GM12872 (cell line): ENCODE results near the gene SPATA7.

ENCODE experiments used
- TF ChIP-seq, protein P1 (sequence below): IDR thresholded peaks from 3 replicates; pipeline ENCODE4 v1.5.1; 2011; ENCODE audit warnings: low read depth, mild to moderate bottlenecking, low read length, moderate library complexity; ENCODE audit not compliant: insufficient read depth

Gene SPATA7

DNA sequence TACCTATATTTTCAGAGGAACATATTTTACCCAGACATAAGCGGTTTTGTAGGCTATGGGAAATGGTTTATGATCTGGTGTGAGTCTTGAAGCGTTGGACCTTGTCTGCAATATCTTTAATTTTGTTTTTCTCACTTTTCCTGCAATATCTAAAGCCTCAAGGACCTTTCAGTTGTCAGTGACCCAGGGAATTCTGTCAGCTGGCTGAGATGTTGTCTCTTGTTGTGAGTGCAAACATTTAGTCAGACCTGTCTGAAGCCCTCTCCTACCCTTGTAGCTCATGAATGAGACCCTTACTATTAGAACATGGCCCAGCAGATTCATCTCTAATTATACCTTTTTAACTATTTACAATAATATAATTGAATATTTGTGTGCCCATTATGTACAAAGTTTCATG, 53.6 kb downstream of the SPATA7 start:
- TF ChIP-seq, protein P1, sequence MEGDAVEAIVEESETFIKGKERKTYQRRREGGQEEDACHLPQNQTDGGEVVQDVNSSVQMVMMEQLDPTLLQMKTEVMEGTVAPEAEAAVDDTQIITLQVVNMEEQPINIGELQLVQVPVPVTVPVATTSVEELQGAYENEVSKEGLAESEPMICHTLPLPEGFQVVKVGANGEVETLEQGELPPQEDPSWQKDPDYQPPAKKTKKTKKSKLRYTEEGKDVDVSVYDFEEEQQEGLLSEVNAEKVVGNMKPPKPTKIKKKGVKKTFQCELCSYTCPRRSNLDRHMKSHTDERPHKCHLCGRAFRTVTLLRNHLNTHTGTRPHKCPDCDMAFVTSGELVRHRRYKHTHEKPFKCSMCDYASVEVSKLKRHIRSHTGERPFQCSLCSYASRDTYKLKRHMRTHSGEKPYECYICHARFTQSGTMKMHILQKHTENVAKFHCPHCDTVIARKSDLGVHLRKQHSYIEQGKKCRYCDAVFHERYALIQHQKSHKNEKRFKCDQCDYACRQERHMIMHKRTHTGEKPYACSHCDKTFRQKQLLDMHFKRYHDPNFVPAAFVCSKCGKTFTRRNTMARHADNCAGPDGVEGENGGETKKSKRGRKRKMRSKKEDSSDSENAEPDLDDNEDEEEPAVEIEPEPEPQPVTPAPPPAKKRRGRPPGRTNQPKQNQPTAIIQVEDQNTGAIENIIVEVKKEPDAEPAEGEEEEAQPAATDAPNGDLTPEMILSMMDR = no peak

DNA sequence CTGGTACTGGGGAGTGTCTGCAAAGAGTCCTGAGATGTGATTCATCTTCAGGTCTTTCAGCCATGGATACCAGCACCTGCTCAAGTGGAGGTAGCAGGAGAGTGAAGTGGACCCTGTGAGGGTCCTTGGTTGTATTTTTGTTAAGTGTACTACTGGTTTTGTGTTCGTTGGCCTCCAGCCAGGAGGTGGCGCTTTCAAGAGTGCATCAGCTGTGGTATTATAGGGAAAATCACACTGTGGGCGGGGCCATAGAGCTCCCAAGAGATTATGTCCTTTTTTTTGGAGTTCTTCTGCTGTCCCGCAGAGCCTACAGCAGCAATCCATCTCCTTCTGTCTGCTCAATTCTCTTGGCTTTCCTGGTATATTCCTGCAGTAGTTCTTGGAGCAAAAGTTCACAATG, 66.8 kb downstream of the SPATA7 start:
- TF ChIP-seq, protein P1 = no peak

DNA sequence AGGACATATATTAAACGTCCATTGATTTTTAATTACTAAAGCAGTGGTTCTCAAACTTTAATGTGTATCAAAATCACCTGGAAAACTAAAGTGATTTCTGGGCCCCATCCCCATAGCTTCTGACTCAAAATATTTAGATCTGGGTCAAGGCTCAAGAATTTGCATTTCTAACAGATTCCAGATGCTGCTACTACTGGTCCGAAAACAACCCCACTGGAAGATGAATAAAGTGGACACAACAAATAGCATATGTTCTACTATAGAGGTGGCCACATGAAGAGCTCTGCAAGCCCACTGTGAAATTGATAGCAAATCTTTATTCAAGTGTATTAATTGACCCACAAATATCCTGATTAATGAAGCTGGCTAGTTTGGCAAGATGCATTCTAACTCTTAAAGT, 69.4 kb downstream of the SPATA7 start:
- TF ChIP-seq, protein P1 = no peak

DNA sequence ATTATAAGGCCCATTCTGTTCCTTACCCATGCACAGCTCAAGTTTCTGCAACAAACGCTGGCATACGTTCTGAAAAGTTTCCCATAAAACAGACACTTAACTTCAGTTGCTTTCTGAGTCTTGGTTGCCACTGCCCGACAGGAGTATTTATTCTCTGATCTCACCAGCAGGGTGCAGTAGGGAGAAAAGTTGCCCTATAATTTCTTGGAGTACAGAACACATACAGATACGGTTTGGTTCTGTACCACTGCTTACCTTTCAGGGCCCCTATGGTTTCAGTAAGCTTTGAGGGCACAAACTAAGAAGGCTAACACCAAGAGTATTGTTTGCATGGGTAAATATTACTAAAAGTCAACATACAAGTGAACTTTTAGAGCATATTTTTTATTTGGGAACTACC, 77.9 kb downstream of the SPATA7 start:
- TF ChIP-seq, protein P1 = peak; percentile 60

DNA sequence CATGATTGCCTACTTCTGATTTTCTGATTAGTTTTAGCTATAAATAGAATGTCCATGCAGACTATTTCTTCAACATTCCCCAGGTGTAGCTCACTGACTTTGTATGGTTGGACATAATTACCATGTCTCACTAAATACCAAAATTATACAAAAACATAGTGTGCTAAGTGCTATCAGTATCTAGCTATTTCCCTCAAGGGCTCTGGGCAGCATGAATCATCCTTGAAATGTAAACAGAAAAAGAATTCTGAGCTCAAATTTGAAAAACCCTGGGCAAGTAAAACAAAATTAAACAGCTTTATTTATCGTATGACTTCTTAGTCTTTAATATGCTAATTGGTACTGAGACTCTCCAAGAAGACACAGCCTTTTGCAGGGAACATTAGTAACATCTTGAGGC, 82.9 kb downstream of the SPATA7 start:
- TF ChIP-seq, protein P1 = no peak

DNA sequence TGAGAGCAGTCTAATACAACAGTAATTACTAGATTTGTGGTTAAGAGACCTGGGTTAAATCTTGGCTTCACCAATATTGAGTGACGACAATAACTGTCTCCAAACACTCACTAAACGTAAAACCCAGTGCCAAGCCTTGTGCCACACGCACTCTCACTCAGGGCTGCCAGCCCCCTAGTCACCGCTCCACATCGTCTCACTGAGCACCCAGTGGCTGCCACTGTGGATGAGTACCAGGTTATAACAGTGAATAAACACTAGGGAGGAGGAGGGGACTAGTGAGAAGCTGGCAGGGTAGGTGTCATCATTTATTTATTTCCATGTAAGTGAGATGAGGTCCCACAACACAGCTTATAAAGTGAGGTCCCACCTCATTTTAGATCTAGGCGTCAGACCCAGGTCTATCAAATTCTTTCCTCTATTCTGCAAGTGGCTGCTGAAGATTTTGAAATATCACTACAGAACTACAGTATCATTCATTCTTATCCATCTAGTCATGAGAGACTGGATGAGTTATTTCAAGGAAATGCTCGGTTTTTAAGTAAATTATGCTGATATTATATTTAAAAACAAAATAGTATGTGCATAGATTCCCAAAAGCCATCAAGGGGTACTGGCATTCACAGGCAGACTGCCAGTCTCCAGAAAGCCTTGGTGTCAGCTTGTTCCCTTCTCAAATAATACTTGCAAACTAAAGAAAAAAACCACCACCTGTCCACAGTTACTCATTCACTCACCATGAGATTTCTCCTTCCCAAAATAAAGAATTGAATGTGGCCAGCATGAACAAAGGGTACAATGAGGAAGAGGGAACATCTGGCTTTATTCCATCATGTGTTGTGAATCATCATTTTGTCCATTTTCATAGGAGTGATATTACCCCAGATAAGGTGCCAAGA, 85.3 kb downstream of the SPATA7 start:
- TF ChIP-seq, protein P1 = no peak

DNA sequence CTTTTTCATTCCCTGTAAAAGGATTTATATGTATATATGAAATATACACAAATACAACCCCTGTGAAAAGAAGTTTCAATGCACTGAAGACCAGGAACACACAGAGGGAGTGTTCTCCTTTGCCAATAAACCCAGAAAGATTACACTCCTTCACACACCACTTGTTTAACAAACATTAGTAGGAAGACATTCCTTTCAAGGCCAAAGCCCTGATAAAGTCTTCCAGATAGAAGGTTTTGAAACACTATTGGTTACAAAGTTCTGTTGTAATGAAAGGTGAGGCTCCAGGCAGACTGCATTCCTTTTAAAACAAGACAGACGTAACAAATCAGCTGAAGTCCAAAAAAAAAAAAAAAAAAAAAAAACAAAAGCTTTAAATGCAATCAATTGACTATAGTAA, 88.3 kb downstream of the SPATA7 start:
- TF ChIP-seq, protein P1 = no peak
